Endometrial microvascular endothelial cells (primary cell): ENCODE data around the gene TRAPPC11. TPM values are rescaled to one million over a fixed set of nuclear protein-coding genes. Genes with fewer than 3 reads are reported as not detected.
"Not testable (repeated sequence)": the region's sequence is repeated elsewhere in the genome, so short reads cannot be mapped to it uniquely, and the experiment has no call there.

Experiments
- in situ Hi-C: cut with HindIII; loops from 2 replicates; pipeline ENCODE4 v1.10.0; 2017; ENCODE audit warnings: low sequenced_read_pairs, low pct_unique_long_range_greater_than_20kb; ENCODE audit errors: inconsistent ontology term
- total RNA-seq: library from RNA; depleted of rRNA; stranded (reverse); fragments of >200 nt; gene quantifications from one replicate; pipeline ENCODE4 v1.2.3, GENCODE V29; 2015; ENCODE audit errors: inconsistent ontology term

TRAPPC11 gene
- total RNA-seq, 1 donor from 2014 or later = 39.5 TPM

DNA sequence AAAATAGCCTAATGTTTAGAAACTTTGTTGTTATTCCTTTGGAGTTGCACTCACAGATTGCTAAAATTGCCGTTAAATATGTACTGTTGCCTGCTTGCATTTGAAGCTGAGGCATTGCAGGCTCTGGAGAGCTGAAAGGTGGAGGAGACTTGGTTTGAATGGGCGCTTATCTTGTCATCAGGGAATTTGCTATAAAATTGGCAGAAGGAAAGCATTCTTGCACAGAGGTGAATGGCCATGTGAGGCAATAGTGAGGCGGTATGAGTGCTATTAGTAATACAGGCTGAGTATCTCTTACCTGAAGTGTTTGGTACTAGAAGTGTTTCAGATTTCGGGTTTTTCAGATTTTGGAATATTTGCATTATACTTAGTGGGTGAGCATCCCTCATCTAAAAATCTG lies 41.3 kb downstream of the TRAPPC11 start:
- in situ Hi-C loops = no loop called here

DNA sequence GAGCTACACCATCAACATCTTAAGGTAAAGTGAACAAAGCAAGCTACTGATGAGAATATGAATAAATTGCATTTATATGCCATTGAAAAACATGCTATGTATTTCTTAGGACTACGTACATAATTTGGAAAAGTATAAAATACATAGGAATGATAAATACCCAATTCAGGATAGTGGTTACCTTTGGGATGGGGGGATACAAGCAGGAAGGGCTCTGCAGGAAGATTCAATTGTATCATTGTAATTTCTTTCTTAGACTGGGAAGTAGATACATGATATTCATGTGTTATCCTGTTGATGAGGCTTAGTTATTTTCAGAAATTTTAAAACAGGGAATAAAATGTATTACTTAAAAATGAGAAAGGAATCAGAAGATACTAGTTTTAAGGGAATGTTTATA lies 43.4 kb downstream of the TRAPPC11 start:
- in situ Hi-C loops = no loop called here

DNA sequence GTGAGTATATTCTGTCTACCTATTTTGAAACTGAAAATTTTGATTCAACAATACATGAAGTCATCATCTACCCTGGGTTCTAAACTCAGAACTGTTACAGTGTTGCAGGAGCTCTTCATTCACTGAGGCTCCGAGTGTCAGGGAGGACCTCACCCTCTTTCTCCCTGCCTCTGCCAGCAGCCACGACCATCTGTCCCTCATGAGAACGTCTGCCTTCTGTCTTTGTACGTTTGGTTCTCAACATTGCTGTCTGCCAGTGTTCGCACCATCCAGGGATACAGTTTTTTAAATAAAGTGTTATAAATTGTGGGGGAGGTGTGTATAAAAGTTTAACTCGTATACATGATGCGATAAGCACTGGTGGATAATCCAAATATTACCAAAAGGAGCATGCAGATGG lies 55.5 kb downstream of the TRAPPC11 start:
- in situ Hi-C loops = no loop called here

DNA sequence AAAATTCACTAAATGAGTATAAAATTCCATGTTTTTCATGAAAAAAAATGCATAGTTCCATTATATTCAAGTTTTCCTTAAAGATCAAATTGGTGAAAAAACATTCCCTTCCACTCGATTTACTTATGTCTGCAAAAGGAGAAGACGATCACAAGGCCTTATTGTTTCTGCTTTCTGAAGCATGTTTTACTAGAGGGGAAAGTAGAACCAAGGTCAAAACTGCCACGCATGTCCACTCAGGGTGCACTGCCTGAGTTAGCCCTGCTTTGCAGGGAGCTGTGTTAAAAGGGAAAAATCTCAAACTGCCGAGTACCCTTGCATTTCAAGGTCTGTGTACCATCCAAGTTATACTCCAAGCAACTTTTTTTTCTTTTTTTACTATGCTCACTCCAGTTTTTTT lies 57.2 kb downstream of the TRAPPC11 start:
- in situ Hi-C loops = no loop called here

DNA sequence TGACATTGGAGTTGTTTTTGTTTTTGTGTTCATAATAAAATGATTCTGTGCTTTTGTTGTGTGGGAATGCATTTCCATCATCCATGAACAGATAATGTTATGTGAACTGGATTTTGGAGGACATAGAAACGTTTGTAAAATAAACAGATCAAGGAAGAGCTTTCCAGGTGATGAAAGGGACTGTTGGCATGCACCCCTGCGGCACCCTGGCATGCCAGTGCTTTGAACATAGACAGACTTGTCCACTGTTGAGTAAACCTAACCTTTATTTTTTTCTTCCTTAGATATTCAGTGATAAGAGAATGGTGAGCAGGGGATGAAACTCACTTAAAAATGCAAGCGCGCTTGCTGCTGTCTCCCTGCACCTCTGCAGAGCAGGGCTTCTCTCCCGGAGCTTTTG lies 59.8 kb downstream of the TRAPPC11 start:
- in situ Hi-C loops = no loop called here

DNA sequence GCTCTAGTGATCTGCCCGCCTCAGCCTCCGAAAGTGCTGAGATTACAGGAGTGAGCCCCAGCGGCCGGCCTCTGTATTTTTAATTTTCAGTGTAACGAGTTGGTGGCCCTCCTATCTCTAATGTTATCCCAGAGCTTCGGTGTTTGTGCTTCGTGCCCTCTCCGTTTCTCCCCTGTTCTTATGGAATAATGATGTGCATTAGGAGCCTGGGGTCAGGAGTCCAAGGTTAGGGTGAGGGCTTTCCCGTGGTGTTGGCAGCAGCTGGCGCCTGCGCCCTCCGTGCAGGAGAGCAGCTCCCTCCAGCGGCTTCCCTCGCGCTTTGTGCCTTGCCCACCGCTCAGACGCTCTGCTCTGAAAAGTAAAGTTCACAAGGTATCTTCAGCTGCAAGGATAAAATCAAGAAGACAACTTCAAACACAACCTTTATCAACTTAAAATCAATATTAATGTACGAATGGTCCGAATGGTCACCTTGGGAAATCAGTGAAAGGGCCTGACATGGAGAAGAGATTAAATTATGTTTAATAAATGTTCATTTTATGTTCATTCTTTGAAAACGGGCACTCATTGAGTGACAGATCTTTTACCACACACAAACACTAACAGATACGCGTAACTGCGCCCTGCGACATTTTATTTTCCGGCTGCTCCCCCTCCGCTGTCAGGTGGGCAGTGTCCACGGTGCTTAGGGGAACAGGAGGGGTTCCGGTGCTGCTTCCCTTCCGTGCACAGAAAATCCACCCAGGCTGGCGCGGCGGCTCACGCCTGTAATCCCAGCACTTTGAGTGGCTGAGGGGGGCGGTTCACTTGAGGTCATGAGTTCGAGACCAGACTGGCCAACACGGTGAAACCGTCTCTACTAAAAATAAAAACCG lies 62.4 kb downstream of the TRAPPC11 start:
- in situ Hi-C loops = no loop called here

DNA sequence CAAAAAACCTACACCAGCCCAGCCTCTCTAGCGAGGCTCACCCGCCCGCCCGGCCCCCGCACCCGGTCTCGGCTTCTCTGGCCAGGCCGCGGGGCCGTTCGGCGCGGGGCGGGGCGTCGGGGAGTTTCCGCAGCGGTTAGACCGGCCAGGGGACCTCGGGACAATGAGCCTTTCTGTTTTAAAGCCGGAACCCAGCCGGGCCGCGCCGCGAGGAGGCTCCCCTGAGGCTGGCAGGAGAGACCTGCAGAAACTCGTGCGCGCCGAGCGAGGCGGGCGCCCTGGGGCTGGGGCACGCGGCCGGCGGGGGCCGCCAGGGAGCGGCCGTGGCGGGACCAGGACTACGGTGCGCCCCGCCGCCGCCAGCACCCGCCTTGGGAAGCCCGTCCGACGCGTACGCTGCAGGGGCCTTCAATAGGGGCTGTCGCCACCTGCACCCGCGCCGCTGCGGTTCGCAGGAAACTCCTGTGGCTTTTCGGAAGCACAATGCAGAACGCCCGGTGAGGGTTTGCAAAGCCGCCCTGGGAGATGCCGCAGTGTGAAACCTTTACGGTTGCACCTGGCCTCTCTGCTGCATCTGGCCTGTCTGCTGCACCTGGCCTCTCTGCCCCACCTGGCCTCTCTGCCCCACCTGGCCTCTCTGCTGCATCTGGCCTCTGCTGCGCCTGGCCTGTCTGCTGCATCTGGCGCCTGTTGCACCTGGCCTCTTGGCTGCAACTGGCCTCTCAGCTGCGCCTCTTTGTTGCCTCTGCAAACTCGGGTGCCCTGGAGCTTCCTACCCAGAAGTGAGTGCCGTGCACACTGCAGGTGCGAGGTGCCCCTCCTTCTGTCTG lies 63.9 kb downstream of the TRAPPC11 start:
- in situ Hi-C loops = no loop called here

DNA sequence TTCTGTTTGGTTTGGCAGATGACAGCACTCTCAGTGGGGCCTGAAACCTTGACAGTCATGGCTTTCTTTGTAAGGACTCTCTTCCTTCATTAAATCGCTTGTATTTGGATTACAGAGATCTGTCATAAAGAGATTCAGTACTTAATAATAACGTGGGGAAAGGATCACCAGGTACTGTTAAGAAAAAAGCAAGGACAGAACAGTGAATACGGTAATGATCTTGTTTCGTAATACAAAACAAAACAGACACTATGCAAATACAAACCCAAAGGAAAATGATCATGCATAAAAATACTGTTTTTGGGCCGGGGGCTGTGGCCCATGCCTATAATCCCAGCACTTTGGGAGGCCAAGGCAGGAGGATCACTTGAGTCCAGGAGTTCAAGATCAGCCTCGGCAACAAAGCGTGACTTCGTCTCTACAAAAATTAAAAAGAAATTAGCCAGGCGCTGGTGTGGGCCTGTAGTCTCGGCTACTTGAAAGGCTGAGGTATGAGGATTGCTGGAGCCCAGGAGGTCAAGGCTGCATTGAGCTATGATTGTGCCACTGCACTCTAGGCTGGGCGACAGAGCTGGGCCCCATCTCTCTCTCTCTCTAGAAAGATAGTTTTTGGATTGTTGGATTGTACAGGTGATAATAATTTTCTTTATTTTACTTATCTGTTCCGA lies 64.6 kb downstream of the TRAPPC11 start:
- in situ Hi-C loops = no loop called here

DNA sequence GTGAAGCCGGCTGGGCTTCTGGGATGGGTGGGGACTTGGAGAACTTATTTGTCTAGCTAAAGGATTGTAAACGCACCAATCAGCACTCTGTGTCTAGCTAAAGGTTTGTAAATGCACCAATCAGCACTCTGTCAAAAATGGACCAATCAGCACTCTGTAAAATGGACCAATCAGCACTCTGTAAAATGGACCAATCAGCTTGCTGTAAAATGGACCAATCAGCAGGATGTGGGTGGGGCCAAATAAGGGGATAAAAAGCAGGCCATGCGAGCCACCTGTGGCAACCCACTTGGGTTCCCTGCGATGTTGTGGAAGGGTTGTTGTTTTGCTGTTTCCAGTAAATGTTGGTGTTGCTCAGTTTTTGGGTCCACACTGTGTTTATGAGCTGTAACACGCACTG lies 66.5 kb downstream of the TRAPPC11 start:
- in situ Hi-C loops = not testable (repeated sequence)

DNA sequence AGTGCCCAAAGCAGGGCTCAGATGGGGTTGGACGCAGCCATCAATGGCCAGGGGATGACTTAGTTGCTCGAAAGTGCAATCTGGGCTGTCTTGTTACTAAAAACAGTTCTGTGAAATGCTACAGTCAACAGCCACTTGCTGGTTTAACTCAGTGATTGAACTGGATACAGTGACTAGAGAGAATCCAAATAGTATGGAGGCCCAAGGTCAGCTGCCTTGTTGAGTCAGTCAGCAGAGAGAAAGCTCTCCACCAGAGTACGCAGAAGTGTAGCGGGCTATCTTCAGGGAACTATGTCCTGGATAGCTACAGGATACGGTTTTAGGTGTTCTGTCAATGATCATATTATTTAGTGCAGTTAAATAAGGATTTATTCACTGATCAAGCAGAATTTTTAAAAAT lies 68.4 kb downstream of the TRAPPC11 start:
- in situ Hi-C loops = no loop called here

DNA sequence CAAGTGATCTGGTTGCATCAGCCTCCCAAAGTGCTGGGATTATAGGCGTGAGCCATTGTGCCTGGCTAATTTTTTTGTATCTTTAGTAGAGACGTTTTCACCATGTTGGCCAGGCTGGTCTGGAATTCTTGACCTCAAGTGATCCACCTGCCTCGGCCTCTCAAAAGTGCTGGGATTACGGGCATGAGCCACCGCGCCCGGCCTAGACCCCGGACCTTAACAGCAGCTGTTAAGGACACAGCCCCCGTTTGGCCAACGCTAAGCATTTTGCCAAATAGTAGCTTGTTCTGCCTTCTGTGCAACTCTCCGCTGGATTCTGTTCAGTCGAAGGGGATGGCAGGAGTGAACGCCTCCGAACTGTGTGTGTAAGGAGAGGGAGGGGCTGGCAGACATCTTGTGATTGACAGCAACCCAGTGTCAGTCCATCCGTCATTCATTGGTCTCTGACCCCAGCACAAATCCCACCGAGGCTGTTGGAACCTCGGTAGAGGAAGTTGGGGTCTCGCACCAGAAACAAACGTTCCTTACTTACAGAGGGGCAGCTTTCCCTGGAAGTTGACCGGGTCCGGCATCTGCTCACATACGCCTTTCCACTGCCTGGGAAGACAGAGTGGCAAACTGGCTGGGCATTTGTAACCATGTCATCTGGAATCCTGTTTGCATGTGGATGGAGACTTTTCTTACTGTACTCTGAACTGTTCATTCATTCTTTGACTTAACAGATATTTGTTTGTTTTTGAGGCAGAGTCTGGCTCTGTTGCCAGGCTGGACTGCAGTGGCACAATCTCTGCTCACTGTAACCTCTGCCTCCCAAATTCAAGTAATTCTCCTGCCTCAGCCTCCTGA lies 69.4 kb downstream of the TRAPPC11 start:
- in situ Hi-C loops = no loop called here

DNA sequence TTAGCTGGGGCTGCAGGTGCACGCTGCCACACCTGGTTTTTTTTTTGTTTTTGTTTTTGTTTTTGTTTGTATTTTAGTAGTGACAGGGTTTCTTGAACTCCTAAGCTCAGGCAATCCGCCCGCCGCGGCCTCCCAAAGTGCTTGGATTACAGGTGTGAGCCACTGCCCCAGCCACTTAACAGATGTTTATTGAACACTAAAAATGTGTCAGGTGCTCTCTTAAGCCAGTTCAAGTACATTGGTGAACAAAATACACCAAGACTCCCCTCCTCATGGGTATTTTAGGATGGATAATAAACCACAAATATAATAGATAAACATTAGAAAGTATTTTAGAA lies 69.9 kb downstream of the TRAPPC11 start:
- in situ Hi-C loops = no loop called here

DNA sequence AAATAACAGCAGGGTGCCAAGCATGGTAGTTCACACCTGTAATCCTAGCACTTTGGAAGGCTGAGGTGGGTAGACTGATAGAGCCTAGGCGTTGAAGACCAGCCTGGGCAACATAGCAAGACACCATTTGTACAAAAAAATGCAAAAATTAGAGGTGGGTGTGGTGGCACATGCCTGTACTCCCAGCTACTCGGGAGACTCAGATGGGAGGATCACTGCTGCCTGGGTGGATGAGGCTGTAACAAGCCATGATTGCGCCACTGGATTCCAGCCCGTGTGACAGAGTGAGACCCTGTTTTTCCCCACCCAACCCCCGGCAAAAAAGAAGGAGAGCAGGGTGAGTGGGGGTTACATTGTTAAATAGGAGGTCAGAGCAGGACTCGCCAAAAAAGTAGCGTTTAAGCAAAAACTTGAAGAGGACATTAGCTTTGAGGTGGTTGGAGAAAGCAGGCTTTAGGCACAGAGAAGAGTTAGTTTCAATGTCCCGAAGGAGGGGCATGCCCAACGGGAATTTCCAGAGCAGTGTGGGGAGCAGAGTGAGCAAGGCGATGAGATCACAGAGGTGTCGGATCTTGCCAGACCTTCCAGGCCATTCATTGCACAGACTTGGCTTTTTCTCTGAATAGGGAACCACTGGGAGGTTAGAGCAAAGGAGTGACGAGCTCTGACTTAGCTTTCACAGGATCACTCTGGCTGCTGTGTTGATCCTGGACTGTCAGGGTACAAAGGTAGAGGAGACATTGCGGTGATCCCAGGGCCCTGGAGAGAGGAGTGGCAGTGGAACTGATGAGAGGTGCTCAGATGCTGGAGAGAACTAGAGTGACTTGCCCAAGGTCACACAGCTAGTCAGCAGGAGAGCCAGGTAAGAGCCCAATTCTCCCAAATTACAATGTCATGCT lies 70.6 kb downstream of the TRAPPC11 start:
- in situ Hi-C loops = no loop called here

DNA sequence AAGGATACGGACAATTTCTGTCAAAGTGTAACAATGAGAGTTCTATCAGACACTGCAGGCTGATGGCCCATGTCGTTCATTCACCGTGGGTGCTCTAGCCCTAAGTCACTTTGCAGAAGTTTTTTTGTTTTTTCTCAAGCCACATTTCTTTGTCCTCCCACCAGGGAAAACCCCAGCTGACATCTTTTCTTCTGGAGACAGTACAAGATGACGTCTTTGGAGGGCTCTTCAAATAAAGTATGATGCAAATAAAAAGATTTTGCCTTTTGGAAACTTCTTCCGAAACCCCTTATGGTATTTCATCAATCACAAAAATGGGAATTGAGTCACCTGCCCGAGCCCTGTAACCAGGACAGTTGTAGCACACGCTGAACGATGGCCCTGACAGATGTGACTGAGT lies 73.2 kb downstream of the TRAPPC11 start:
- in situ Hi-C loops = no loop called here

DNA sequence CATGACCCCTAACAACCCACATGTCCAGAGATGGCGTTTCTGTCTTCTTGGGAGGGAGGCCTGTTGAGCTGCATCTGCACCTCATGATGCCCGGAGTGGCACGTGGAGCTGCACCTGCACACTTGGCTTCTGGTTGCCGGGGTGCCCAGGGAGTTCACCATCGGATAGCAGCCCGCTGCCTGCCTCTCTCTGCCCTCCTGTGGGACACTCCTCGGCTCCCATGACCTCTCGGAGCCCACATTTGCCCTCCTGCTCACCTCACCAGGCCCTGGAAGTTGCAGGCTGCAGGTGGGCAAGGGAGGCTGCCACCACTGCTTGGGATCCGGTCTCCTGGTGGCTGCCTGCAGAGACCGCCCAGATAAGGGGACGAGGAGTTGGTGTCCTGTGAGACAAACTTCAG lies 74.1 kb downstream of the TRAPPC11 start:
- in situ Hi-C loops = no loop called here

DNA sequence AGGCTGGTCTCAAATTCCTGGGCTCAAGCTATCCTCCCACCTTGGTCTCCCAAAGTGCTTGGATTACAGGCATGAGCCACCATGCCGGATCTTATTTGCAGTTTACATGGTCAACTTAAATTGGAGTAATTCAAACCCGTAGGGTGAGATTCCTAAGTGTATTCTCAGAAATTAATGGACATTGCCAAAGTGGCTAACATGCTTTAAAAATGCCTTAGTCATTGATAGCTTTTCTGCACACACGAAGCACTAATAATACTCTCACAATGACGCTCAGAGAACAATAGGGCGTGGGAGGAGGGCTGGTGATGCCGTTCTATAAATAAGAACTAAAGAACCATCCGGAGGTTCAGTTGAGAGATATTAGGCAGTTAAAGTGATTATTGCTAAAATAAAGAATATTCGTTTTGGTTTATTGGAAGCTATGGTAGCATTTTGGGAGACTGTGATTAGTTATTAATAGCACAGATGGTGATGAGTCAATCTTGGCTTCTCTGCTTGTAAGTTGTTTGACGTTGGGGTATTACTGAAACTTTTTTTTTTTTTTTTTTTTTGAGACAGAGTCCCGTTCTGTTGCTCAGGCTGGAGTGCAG lies 79.1 kb downstream of the TRAPPC11 start:
- in situ Hi-C loops = no loop called here

DNA sequence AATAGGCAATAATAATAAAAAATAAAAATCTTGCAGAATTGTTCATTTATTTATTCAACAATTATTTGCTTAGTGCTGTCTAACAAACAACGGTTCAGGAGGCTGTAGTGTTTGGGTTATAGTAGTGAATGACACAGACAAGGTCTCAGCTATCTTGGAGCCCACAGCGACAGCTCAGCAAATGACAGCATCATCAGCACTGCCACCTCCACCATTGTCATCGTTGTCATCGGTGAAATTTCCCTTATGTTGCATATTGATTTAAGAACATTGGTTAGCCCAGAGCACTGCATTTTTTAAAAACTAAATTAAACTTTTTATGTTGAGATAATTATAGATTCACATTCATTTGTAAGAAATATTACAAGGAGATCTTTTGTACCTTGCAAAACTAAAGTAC lies 79.9 kb downstream of the TRAPPC11 start:
- in situ Hi-C loops = no loop called here
